Mesendoderm (in vitro differentiated cells): ENCODE measurements around the gene FNDC3A.
"Not testable (repeated sequence)": the region's sequence is repeated elsewhere in the genome, so short reads cannot be mapped to it uniquely, and the experiment has no call there.

Experiments
- DNase-seq: peaks from one replicate; pipeline ENCODE4 v3.0.0; 2013
- H2AK5ac ChIP-seq: 2 replicates; pipeline ENCODE4 v1.6.1; 2013; ENCODE audit warnings: low read length, inconsistent platforms
- H2BK120ac ChIP-seq: 2 replicates; pipeline ENCODE4 v1.6.1; 2013; ENCODE audit warnings: low read depth, mild to moderate bottlenecking, low read length, moderate library complexity, mixed read lengths
- H2BK15ac ChIP-seq: replicated peaks from 2 replicates; pipeline ENCODE4 v1.6.1; 2013; ENCODE audit warnings: low read depth, mild to moderate bottlenecking, moderate library complexity
- H2BK5ac ChIP-seq: 2 replicates; pipeline ENCODE4 v1.6.1; 2013; ENCODE audit warnings: low read length, inconsistent platforms
- H3K18ac ChIP-seq: 2 replicates; pipeline ENCODE4 v1.6.1; 2013; ENCODE audit warnings: mild to moderate bottlenecking, low read length, mixed read lengths
- H3K23ac ChIP-seq: one replicate; pipeline ENCODE4 v1.6.1; 2013; ENCODE audit warnings: low read length
- H3K27ac ChIP-seq: 2 replicates; pipeline ENCODE4 v1.5.1; 2013; ENCODE audit warnings: low read depth, mild to moderate bottlenecking, inconsistent platforms, low read length, moderate library complexity
- H3K27me3 ChIP-seq: 2 replicates; pipeline ENCODE4 v1.6.1; 2013; ENCODE audit warnings: low read length, control low read depth, mild to moderate bottlenecking, inconsistent platforms; ENCODE audit not compliant: insufficient read depth, poor library complexity
- H3K36me3 ChIP-seq: 2 replicates; pipeline ENCODE4 v1.6.1; 2013; ENCODE audit warnings: low read length, inconsistent platforms; ENCODE audit not compliant: control insufficient read depth, insufficient read depth
- H3K4ac ChIP-seq: one replicate; pipeline ENCODE4 v1.6.1; 2013; ENCODE audit warnings: low read depth, mild to moderate bottlenecking, low read length, moderate library complexity
- H3K4me1 ChIP-seq: 2 replicates; pipeline ENCODE4 v1.6.1; 2013; ENCODE audit warnings: low read depth, low read length, inconsistent platforms; ENCODE audit not compliant: control insufficient read depth
- H3K4me2 ChIP-seq: 2 replicates; pipeline ENCODE4 v1.6.1; 2013; ENCODE audit warnings: low read length
- H3K4me3 ChIP-seq: 2 replicates; pipeline ENCODE4 v1.5.1; 2013; ENCODE audit warnings: mild to moderate bottlenecking, low read length
- H3K56ac ChIP-seq: one replicate; pipeline ENCODE4 v1.6.1; 2013; ENCODE audit warnings: low read length
- H3K79me1 ChIP-seq: 2 replicates; pipeline ENCODE4 v1.6.1; 2013; ENCODE audit warnings: low read length, inconsistent platforms
- H3K79me2 ChIP-seq: 2 replicates; pipeline ENCODE4 v1.6.1; 2013; ENCODE audit warnings: mild to moderate bottlenecking, low read length; ENCODE audit not compliant: control insufficient read depth, insufficient read depth
- H3K9ac ChIP-seq: 2 replicates; pipeline ENCODE4 v1.6.1; 2013; ENCODE audit warnings: low read length, inconsistent platforms
- H4K5ac ChIP-seq: one replicate; pipeline ENCODE4 v1.6.1; 2013; ENCODE audit warnings: low read length
- H4K8ac ChIP-seq: one replicate; pipeline ENCODE4 v1.6.1; 2013; ENCODE audit warnings: low read depth, mild to moderate bottlenecking, control low read depth, low read length, moderate library complexity
- WGBS: extraction: QIAGEN DNeasy Blood & Tissue Kit; methylation state at CpG from one replicate; pipeline ENCODE4 v1.1.7; 2013; ENCODE audit warnings: low lambda C conversion rate, missing lambda C conversion rate; ENCODE audit not compliant: insufficient coverage; ENCODE audit errors: extremely low coverage; 5-methylcytosine and 5-hydroxymethylcytosine counted together

FNDC3A gene

GRCh38 chr13:49124693-49125304, 149.1 kb downstream of the FNDC3A start:
- Histone ChIP-seq H3K4ac (no peak overlapping the region), H3K56ac (no peak overlapping the region), H3K27ac (no peak overlapping the region), H2BK120ac (no peak overlapping the region), H3K27me3 (no peaks in the 10 kb centered on the region), H3K4me2 (no peak overlapping the region), H3K23ac (no peak overlapping the region), H3K4me3 (no peak overlapping the region), H4K8ac (no peak overlapping the region), H2BK5ac (no peak overlapping the region), H3K79me2 (peaks cover 3% of the 10 kb centered on the region), H3K9ac (no peak overlapping the region), H3K18ac (no peak overlapping the region), H3K36me3 (no peaks in the 10 kb centered on the region), H2BK15ac (no peak overlapping the region), H3K4me1 (peaks cover 6% of the 10 kb centered on the region), H2AK5ac (no peak overlapping the region), H4K5ac (no peak overlapping the region), H3K79me1 (no peaks in the 10 kb centered on the region)
- DNase-seq = no peak
- WGBS = no CpG with 5 or more reads among the region's 5 CpGs

DNA sequence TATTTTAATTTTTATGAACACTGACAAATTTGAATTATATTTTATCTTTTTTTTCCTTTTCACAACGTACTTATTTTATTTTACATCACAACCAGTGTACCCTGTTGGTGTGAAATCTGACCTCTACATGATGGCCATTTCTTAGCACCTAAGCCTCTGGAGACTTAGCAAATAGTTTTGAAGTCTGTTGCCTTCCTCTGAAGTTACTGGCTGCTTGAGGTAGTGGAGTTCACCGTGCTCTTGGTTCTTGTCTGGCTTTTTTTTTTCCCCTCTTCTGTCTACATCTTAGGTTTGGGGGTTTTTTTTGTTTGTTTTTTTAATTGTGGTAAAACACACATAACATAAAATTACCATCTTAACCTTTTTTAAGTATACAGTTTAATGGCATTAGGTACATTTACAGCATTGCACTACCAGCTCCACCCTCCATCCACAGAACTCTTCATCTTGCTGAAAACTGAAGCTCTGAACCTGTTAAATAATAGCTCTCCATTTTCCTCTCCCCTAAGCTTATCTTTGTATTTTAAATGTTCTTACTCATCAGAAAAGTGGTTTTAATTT, 150.3 kb downstream of the FNDC3A start:
- Histone ChIP-seq H2BK120ac (no peak overlapping the region), H3K4me2 (no peak overlapping the region), H3K9ac (no peak overlapping the region), H3K36me3 (no peaks in the 10 kb centered on the region), H2BK5ac (no peak overlapping the region), H3K27me3 (no peaks in the 10 kb centered on the region), H3K27ac (no peak overlapping the region), H3K4ac (no peak overlapping the region), H3K23ac (no peak overlapping the region), H2BK15ac (no peak overlapping the region), H3K4me1 (peaks cover 6% of the 10 kb centered on the region), H4K5ac (no peak overlapping the region), H3K18ac (no peak overlapping the region), H3K79me2 (peaks cover 3% of the 10 kb centered on the region), H3K56ac (no peak overlapping the region), H3K79me1 (no peaks in the 10 kb centered on the region), H4K8ac (no peak overlapping the region), H3K4me3 (no peak overlapping the region), H2AK5ac (no peak overlapping the region)
- WGBS = no CpG with 5 or more reads among the region's 2 CpGs
- no peak for DNase-seq

- no peak for DNase-seq
- Histone ChIP-seq H3K27me3 (no peaks in the 10 kb centered on the region), H4K5ac (no peak overlapping the region), H2AK5ac (no peak overlapping the region), H3K18ac (no peak overlapping the region), H3K23ac (no peak overlapping the region), H3K27ac (no peak overlapping the region), H2BK5ac (no peak overlapping the region), H3K4me1 (peaks cover 6% of the 10 kb centered on the region), H3K79me1 (no peaks in the 10 kb centered on the region), H2BK15ac (no peak overlapping the region), H3K4me3 (no peak overlapping the region), H3K56ac (no peak overlapping the region), H2BK120ac (no peak overlapping the region), H3K4me2 (no peak overlapping the region), H3K4ac (no peak overlapping the region), H3K36me3 (peaks cover 2% of the 10 kb centered on the region), H4K8ac (no peak overlapping the region), H3K9ac (no peak overlapping the region), H3K79me2 (no peaks in the 10 kb centered on the region)
- no CpG with 5 or more reads among the region's 1 CpG for WGBS
Observed at GRCh38 chr13:49132479-49133002, 156.8 kb downstream of the FNDC3A start.

DNA sequence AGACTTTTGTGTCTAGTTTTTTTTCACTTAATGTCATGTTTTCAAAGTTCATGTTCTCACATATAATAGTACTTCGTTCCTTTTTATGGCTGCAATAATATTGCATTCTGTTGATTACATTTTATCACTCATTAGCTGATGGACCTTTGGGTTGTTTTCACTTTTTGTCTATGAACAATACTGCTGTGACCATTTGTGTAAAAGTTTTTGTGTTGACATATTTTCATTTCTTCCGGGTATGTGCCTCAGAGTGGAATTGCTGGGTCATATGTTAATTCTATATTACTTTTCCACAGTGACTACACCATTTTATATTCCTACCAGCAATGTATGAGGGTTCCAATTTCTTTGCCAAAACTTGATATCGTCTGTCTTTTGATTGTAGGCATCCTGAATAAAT, 158.6 kb downstream of the FNDC3A start:
- no peak overlapping the region for H3K9ac ChIP-seq
- no CpG with 5 or more reads among the region's 3 CpGs for WGBS
- H2BK15ac ChIP-seq = no peak overlapping the region
- no peak overlapping the region for H3K27ac ChIP-seq
- no peak overlapping the region for H2AK5ac ChIP-seq
- no peak overlapping the region for H3K4me3 ChIP-seq
- no peaks in the 10 kb centered on the region for H3K4me1 ChIP-seq
- no peak overlapping the region for H4K8ac ChIP-seq
- no peak overlapping the region for H3K4ac ChIP-seq
- peaks cover 2% of the 10 kb centered on the region for H3K36me3 ChIP-seq
- H4K5ac ChIP-seq = no peak overlapping the region
- DNase-seq = no peak
- H3K79me2 ChIP-seq = no peaks in the 10 kb centered on the region
- no peak overlapping the region for H2BK5ac ChIP-seq
- no peaks in the 10 kb centered on the region for H3K79me1 ChIP-seq
- H3K27me3 ChIP-seq = no peaks in the 10 kb centered on the region
- no peak overlapping the region for H3K4me2 ChIP-seq
- no peak overlapping the region for H3K18ac ChIP-seq
- no peak overlapping the region for H2BK120ac ChIP-seq
- H3K56ac ChIP-seq = no peak overlapping the region
- H3K23ac ChIP-seq = no peak overlapping the region

- H3K36me3 ChIP-seq = not testable (repeated sequence)
Observed at GRCh38 chr13:49137138-49137643, 161.5 kb downstream of the FNDC3A start.

More at GRCh38 chr13:49137138-49137643, 161.5 kb downstream of the FNDC3A start:
- not testable (repeated sequence) for H2AK5ac ChIP-seq, DNase-seq, H3K27ac ChIP-seq, H2BK15ac ChIP-seq, H3K4me2 ChIP-seq, H3K56ac ChIP-seq, H3K9ac ChIP-seq, H3K4me1 ChIP-seq, H3K4me3 ChIP-seq, H2BK5ac ChIP-seq, H3K27me3 ChIP-seq, H3K79me2 ChIP-seq, H3K4ac ChIP-seq, H4K8ac ChIP-seq, H3K23ac ChIP-seq, H4K5ac ChIP-seq, H3K18ac ChIP-seq, H3K79me1 ChIP-seq, H2BK120ac ChIP-seq
- no CpG with 5 or more reads among the region's 7 CpGs for WGBS
